Stomach (tissue), 4 donors: ENCODE measurements around the gene ITGB1BP2.

Experiments used
- CTCF ChIP-seq, 7 experiments: fragments of 450-650 bp in 4 of 7; fragments of 200-600 bp in 3 of 7; sonication (generic) in 3 of 7; IDR thresholded peaks; one replicate each; pipeline ENCODE4 v1.5.1; 2016 to 2019; ENCODE audit warnings: antibody characterized with exemption in 7 of 7, control low read depth in 2 of 7, mild to moderate bottlenecking in 1 of 7
- EP300 ChIP-seq: sonication (generic); formaldehyde crosslinking; IDR thresholded peaks from one replicate; pipeline ENCODE4 v1.6.1; 2017; ENCODE audit warnings: antibody characterized with exemption
- POLR2A ChIP-seq, 4 donors: fragments of 450-650 bp; IDR thresholded peaks; one replicate each; pipeline ENCODE4 v1.6.1; 2016; ENCODE audit warnings: antibody characterized with exemption in 4 of 4, control low read depth in 2 of 4, mild to moderate bottlenecking in 1 of 4, moderate library complexity in 1 of 4
- POLR2AphosphoS5 ChIP-seq, 3 donors: sonication (generic); formaldehyde crosslinking; IDR thresholded peaks; one replicate each; pipeline ENCODE4 v1.6.1; 2016; ENCODE audit warnings: antibody characterized with exemption in 3 of 3

GRCh38 chrX:71301195-71301924 is at the start of gene ITGB1BP2:
- TF ChIP-seq CTCF (IDR thresholded peaks at IDR 0.05) (no peak), EP300 (no peak), POLR2A (IDR thresholded peaks at IDR 0.05) (no peak), POLR2AphosphoS5 (IDR thresholded peaks at IDR 0.05) (peak in 1 of 3 donors; percentile 34)
